GM12891 (cell line): ENCODE results near the gene PSMA3.

Experiments used
- PAX5 ChIP-seq: IDR thresholded peaks from 2 replicates; pipeline ENCODE4 v1.6.1; 2011; ENCODE audit warnings: low read length, moderate library complexity, mild to moderate bottlenecking; ENCODE audit not compliant: insufficient read depth, severe bottlenecking
- POLR2A ChIP-seq: IDR thresholded peaks from 2 replicates; pipeline ENCODE4 v1.6.1; 2011; ENCODE audit warnings: low read depth, low read length, control low read depth
- POLR2AphosphoS5 ChIP-seq: IDR thresholded peaks from 2 replicates; pipeline ENCODE4 v1.6.1; 2011; ENCODE audit warnings: low read depth, low read length, control low read depth
- POU2F2 ChIP-seq: IDR thresholded peaks from 2 replicates; pipeline ENCODE4 v1.6.1; 2011; ENCODE audit warnings: low read depth, mild to moderate bottlenecking, control low read depth, low read length, moderate library complexity
- SPI1 ChIP-seq: IDR thresholded peaks from 2 replicates; pipeline ENCODE4 v1.6.1; 2011; ENCODE audit warnings: low read depth, low read length, control low read depth
- TAF1 ChIP-seq: IDR thresholded peaks from 2 replicates; pipeline ENCODE4 v1.6.1; 2011; ENCODE audit warnings: low read depth, low read length, control low read depth

DNA sequence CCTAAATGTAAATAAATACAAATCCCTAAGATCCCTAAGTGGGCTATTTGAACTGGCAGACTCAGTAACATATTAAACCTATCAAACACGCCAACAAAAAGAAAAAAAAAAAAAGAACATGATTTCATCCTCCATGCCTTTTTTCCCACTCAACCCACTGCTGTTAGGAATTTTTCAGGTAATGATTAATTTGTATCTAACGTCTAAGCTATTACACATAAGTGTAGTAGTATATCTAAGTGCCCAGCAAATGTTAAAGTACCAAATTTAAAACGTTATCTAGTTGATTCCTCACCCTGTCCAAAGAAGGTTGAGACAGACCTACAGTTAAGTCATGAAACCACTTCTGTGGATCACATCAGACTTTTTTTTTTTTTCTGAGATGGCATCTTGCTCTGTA is 37.3 kb downstream of the PSMA3 start:
- TF ChIP-seq POLR2A: no peak
- no peak for TF ChIP-seq POLR2AphosphoS5
- TF ChIP-seq TAF1: no peak
- TF ChIP-seq PAX5: no peak
- TF ChIP-seq POU2F2: no peak
- no peak for TF ChIP-seq SPI1
